GM21717 (cell line): ENCODE results near the gene BBC3.
A peak's percentile ranks its signal among the peaks of the same experiment; 100 is the strongest.

ENCODE experiments used
- ATAC-seq: cut with Tn5 transposase; IDR thresholded peaks from one replicate; pipeline ENCODE4 v1.9.1; 2021; ENCODE audit warnings: mild to moderate bottlenecking, moderate library complexity; ENCODE audit not compliant: unreplicated experiment

Gene BBC3

GRCh38 chr19:47200530-47200929 lies 30.5 kb downstream of the BBC3 start:
- ATAC-seq, result no peak

- ATAC-seq, result no peak
These were observed 33.9 kb downstream of the BBC3 start for GRCh38 chr19:47197141-47197540.

- ATAC-seq, result no peak
These were observed 35.6 kb downstream of the BBC3 start for GRCh38 chr19:47195434-47195833.

GRCh38 chr19:47190167-47190727 lies 40.8 kb downstream of the BBC3 start:
- ATAC-seq, result no peak

- ATAC-seq, result no peak
These were observed 42.4 kb downstream of the BBC3 start for GRCh38 chr19:47188507-47189033.

GRCh38 chr19:47187797-47188196 lies 43.2 kb downstream of the BBC3 start:
- ATAC-seq, result no peak

- no peak for ATAC-seq
These were observed 43.7 kb downstream of the BBC3 start for GRCh38 chr19:47187335-47187655.

- ATAC-seq, result peak; percentile 73
These were observed 44.3 kb downstream of the BBC3 start for GRCh38 chr19:47186446-47187334.

- ATAC-seq, result no peak
These were observed 47.4 kb downstream of the BBC3 start for GRCh38 chr19:47183601-47184000.

GRCh38 chr19:47179653-47180310 lies 51.2 kb downstream of the BBC3 start:
- no peak for ATAC-seq

- ATAC-seq, result no peak
These were observed 54.3 kb downstream of the BBC3 start for GRCh38 chr19:47176627-47177090.

GRCh38 chr19:47176071-47176626 lies 54.9 kb downstream of the BBC3 start:
- ATAC-seq, result no peak

- no peak for ATAC-seq
These were observed 58.1 kb downstream of the BBC3 start for GRCh38 chr19:47172666-47173455.
